HepG2 (cell line): ENCODE data around the gene TMEM80. TPM values are rescaled to one million over a fixed set of nuclear protein-coding genes. Genes with fewer than 3 reads are reported as not detected.

Source experiments
- AGO2 ChIP-seq: fragments of 200-400 bp; formaldehyde crosslinking; optimal IDR thresholded peaks from 2 replicates; pipeline ENCODE3; 2017; ENCODE audit warnings: mild to moderate bottlenecking, low read depth, low read length, moderate library complexity
- ARID3A ChIP-seq: IDR thresholded peaks from 2 replicates; pipeline ENCODE4 v1.6.1; 2012; ENCODE audit warnings: low read depth, low read length, improper control_type of control experiment
- GABPB1 ChIP-seq: IDR thresholded peaks from 2 replicates; pipeline ENCODE4 v1.6.1; 2016; ENCODE audit warnings: mild to moderate bottlenecking, missing genetic modification reagents, moderate library complexity, missing compliant biosample characterization
- HIC2 ChIP-seq: sonication (generic); formaldehyde crosslinking; IDR thresholded peaks from 2 replicates; pipeline ENCODE4 v1.9.0; 2022; ENCODE audit warnings: low read depth, missing genetic modification reagents
- HOXA9 ChIP-seq: sonication (generic); formaldehyde crosslinking; IDR thresholded peaks from 2 replicates; pipeline ENCODE4 v1.8.1; 2022; ENCODE audit warnings: missing genetic modification reagents, mild to moderate bottlenecking, moderate library complexity, borderline replicate concordance
- HOXD1 ChIP-seq: sonication (generic); formaldehyde crosslinking; IDR thresholded peaks from 2 replicates; pipeline ENCODE4 v1.5.0; 2020; ENCODE audit warnings: missing genetic modification reagents
- JDP2 ChIP-seq: sonication (generic); formaldehyde crosslinking; IDR thresholded peaks from 2 replicates; pipeline ENCODE4 v1.8.1; 2022; ENCODE audit warnings: missing genetic modification reagents, borderline replicate concordance
- JUND ChIP-seq: sonication (generic); formaldehyde crosslinking; IDR thresholded peaks from 2 replicates; pipeline ENCODE4 v1.8.0; 2022; ENCODE audit warnings: mild to moderate bottlenecking, missing genetic modification reagents
- KAT8 ChIP-seq: IDR thresholded peaks from 2 replicates; pipeline ENCODE4 v1.6.1; 2016; ENCODE audit warnings: missing genetic modification reagents, missing compliant biosample characterization
- KLF15 ChIP-seq: sonication (generic); formaldehyde crosslinking; IDR thresholded peaks from 2 replicates; pipeline ENCODE4 v1.8.1; 2023; ENCODE audit warnings: borderline replicate concordance, mild to moderate bottlenecking, inconsistent platforms, missing genetic modification reagents, mixed read lengths
- MAX ChIP-seq: IDR thresholded peaks from 2 replicates; pipeline ENCODE4 v1.6.1; 2012; ENCODE audit warnings: inconsistent platforms
- MEIS2 ChIP-seq: sonication (generic); formaldehyde crosslinking; IDR thresholded peaks from 2 replicates; pipeline ENCODE4 v1.9.0; 2021; ENCODE audit warnings: mild to moderate bottlenecking, missing genetic modification reagents
- MXD4 ChIP-seq: IDR thresholded peaks from 2 replicates; pipeline ENCODE4 v1.6.1; 2016; ENCODE audit warnings: mild to moderate bottlenecking, missing biosample characterization, missing genetic modification reagents
- NFATC3 ChIP-seq: sonication (generic); formaldehyde crosslinking; IDR thresholded peaks from 2 replicates; pipeline ENCODE4 v1.5.1; 2020; ENCODE audit warnings: mild to moderate bottlenecking, missing genetic modification reagents
- RBM39 ChIP-seq: fragments of 200-400 bp; formaldehyde crosslinking; IDR thresholded peaks from one replicate; pipeline ENCODE4 v1.6.1; 2018; ENCODE audit warnings: antibody characterized with exemption, mild to moderate bottlenecking, low read depth, low read length; ENCODE audit not compliant: poor library complexity, severe bottlenecking
- SKI ChIP-seq: fragments of 450-650 bp; IDR thresholded peaks from one replicate; pipeline ENCODE4 v1.6.1; 2018; ENCODE audit warnings: mild to moderate bottlenecking; ENCODE audit not compliant: partially characterized antibody
- SMYD3 ChIP-seq: sonication (generic); formaldehyde crosslinking; IDR thresholded peaks from 2 replicates; pipeline ENCODE4 v1.8.1; 2023; ENCODE audit warnings: mild to moderate bottlenecking, missing genetic modification reagents
- STAT5B ChIP-seq: sonication (generic); formaldehyde crosslinking; IDR thresholded peaks from 2 replicates; pipeline ENCODE4 v1.4.0; 2020; ENCODE audit warnings: missing genetic modification reagents
- ZNF468 ChIP-seq: sonication (generic); formaldehyde crosslinking; IDR thresholded peaks from 2 replicates; pipeline ENCODE4 v1.8.0; 2022; ENCODE audit warnings: mild to moderate bottlenecking, moderate library complexity, missing genetic modification reagents
- ZNF496 ChIP-seq: sonication (generic); formaldehyde crosslinking; IDR thresholded peaks from 2 replicates; pipeline ENCODE4 v1.8.1; 2023; ENCODE audit warnings: mild to moderate bottlenecking, moderate library complexity, missing genetic modification reagents; ENCODE audit not compliant: insufficient replicate concordance
- ZNF609 ChIP-seq: sonication (generic); formaldehyde crosslinking; IDR thresholded peaks from 2 replicates; pipeline ENCODE4 v1.4.0; 2020; ENCODE audit warnings: mild to moderate bottlenecking, missing genetic modification reagents, borderline replicate concordance
- ZNF766 ChIP-seq: sonication (generic); formaldehyde crosslinking; IDR thresholded peaks from 2 replicates; pipeline ENCODE4 v1.5.0; 2020; ENCODE audit warnings: missing genetic modification reagents, borderline replicate concordance
- polyA plus RNA-seq, 8 experiments: library from polyadenylated mRNA; depleted of rRNA in 3 of 8; stranded (reverse) in 7 of 8; unstranded in 1 of 8; fragments of >200 nt; fragmentation: Illumina TruSeq in 4 of 8; extraction: Trizol in 4 of 8; gene quantifications; 2 replicates each; pipeline versions ENCODE4 v1.2.1 to v1.2.3, GENCODE V29; 2011 to 2016; ENCODE audit warnings: low read depth in 4 of 8, missing spikeins in 1 of 8, mixed read lengths in 1 of 8; ENCODE audit not compliant: insufficient read depth in 1 of 8
- total RNA-seq, 5 experiments: library from RNA; depleted of rRNA; stranded (reverse); fragments of >200 nt; fragmentation: Illumina TruSeq; extraction: Trizol; gene quantifications; 2 replicates each; pipeline ENCODE4 v1.2.3, GENCODE V29; 2016; ENCODE audit warnings: low read depth in 1 of 5

The TMEM80 gene
- total and polyA plus RNA-seq, 2 of the 13 experiments (the other 11 are each of a cell fraction or from before 2014, with no cell fraction given): 5.6 to 17.1 TPM

GRCh38 chr11:655036-655726 lies 40.4 kb upstream of the TMEM80 start (continued):
- TF ChIP-seq JUND (CRISPR knock-in tag) (no peak), AGO2 (peak; percentile 43), MEIS2 (CRISPR knock-in tag) (peak; percentile 87), STAT5B (CRISPR knock-in tag) (no peak), SKI (peak; percentile 49), ZNF766 (CRISPR knock-in tag) (no peak), NFATC3 (no peak), SMYD3 (CRISPR knock-in tag) (no peak), KLF15 (CRISPR knock-in tag) (no peak), MAX (peak; percentile 56; the same call in 1 of the 2 replicates), GABPB1 (CRISPR knock-in tag) (peak; percentile 53; the same call in 1 of the 2 replicates), ZNF609 (0 out of 2 replicates have a peak, but pooled peaks have one; percentile 37), HOXD1 (CRISPR knock-in tag) (0 out of 2 replicates have a peak, but pooled peaks have one; percentile 35), RBM39 (peak; percentile 20), HOXA9 (CRISPR knock-in tag) (no peak), JDP2 (no peak), MXD4 (CRISPR knock-in tag) (peak; percentile 71; the same call in 1 of the 2 replicates), HIC2 (peak; percentile 48), KAT8 (CRISPR knock-in tag) (0 out of 2 replicates have a peak, but pooled peaks have one; percentile 38), ZNF468 (CRISPR knock-in tag) (no peak), ARID3A (peak; percentile 91), ZNF496 (no peak)
